Natural killer cell (primary cell): ENCODE results near the gene ENAH. TPM values are rescaled to one million over a fixed set of nuclear protein-coding genes. Genes with fewer than 3 reads are reported as not detected.
A peak's percentile ranks its signal among the peaks of the same experiment; 100 is the strongest.

Experiments used
- ATAC-seq, 3 donors: fragments of 150-1000 bp in 2 of 3; fragments of 200-7000 bp in 1 of 3; cut with Tn5 transposase; 1 replicate in 1 of 3; 2 replicates in 2 of 3; pipeline ENCODE4 v1.10.0; 2021; ENCODE audit warnings: mild to moderate bottlenecking in 2 of 3, moderate library complexity in 2 of 3
- DNase-seq, 2 donors: peaks; one replicate each; pipeline versions ENCODE4 v3.0.0 to v3.0.0-alpha.2; 2013 to 2021; ENCODE audit warnings: mixed read lengths in 1 of 2
- H3K27ac ChIP-seq: one replicate; pipeline ENCODE4 v1.5.1; 2013; ENCODE audit warnings: mild to moderate bottlenecking, low read length
- H3K27me3 ChIP-seq: one replicate; pipeline ENCODE4 v1.6.1; 2013; ENCODE audit warnings: low read length; ENCODE audit not compliant: control insufficient read depth, insufficient read depth
- H3K36me3 ChIP-seq: one replicate; pipeline ENCODE4 v1.6.1; 2013; ENCODE audit warnings: low read length; ENCODE audit not compliant: control insufficient read depth, insufficient read depth
- H3K4me1 ChIP-seq: one replicate; pipeline ENCODE4 v1.6.1; 2013; ENCODE audit warnings: low read length; ENCODE audit not compliant: control insufficient read depth, insufficient read depth
- H3K4me3 ChIP-seq: one replicate; pipeline ENCODE4 v1.5.1; 2013; ENCODE audit warnings: low read length
- H3K9me3 ChIP-seq: one replicate; pipeline ENCODE4 v1.6.1; 2013; ENCODE audit warnings: low read length; ENCODE audit not compliant: control insufficient read depth, insufficient read depth
- H3K27ac Mint-ChIP-seq, 2 donors: one replicate each; pipeline ENCODE4 v1.8.0; 2022; ENCODE audit warnings: mild to moderate bottlenecking in 2 of 2, mixed read lengths in 2 of 2, moderate library complexity in 1 of 2
- H3K27me3 Mint-ChIP-seq, 2 donors: one replicate each; pipeline ENCODE4 v1.8.0; 2022; ENCODE audit warnings: low read depth in 2 of 2, mixed read lengths in 2 of 2
- H3K36me3 Mint-ChIP-seq: one replicate; pipeline ENCODE4 v1.8.0; 2022; ENCODE audit warnings: mixed read lengths
- H3K4me1 Mint-ChIP-seq, 2 donors: one replicate each; pipeline ENCODE4 v1.8.0; 2022; ENCODE audit warnings: mixed read lengths in 2 of 2
- H3K4me3 Mint-ChIP-seq: one replicate; pipeline ENCODE4 v1.8.0; 2022; ENCODE audit warnings: mild to moderate bottlenecking, moderate library complexity, mixed read lengths
- H3K9me3 Mint-ChIP-seq, 2 donors: one replicate each; pipeline ENCODE4 v1.8.0; 2022; ENCODE audit warnings: mixed read lengths in 2 of 2
- WGBS: methylation state at CpG from one replicate; pipeline ENCODE4 v1.1.7; 2013; ENCODE audit warnings: missing lambda C conversion rate; ENCODE audit not compliant: insufficient coverage; 5-methylcytosine and 5-hydroxymethylcytosine counted together
- intact Hi-C: fragments of 100-400 bp; cut with micrococcal nuclease; formaldehyde crosslinking; loops from one replicate; pipeline ENCODE4 v1.14.2; 2022
- total RNA-seq, 4 donors: library from RNA; stranded (reverse); fragments of 120-200 nt in 1 of 4; gene quantifications; one replicate each; pipeline versions ENCODE4 v1.2.3 to v1.2.4, GENCODE V29; 2013 to 2022
- TF ChIP-seq, protein P1 (sequence below): fragments of 200-600 bp; IDR thresholded peaks from one replicate; pipeline ENCODE4 v1.8.0; 2022; ENCODE audit warnings: antibody characterized with exemption

Gene ENAH
- total RNA-seq, 3 donors from 2014 or later (not counting 1 experiment from before 2014, with no cell fraction given): not detected

DNA sequence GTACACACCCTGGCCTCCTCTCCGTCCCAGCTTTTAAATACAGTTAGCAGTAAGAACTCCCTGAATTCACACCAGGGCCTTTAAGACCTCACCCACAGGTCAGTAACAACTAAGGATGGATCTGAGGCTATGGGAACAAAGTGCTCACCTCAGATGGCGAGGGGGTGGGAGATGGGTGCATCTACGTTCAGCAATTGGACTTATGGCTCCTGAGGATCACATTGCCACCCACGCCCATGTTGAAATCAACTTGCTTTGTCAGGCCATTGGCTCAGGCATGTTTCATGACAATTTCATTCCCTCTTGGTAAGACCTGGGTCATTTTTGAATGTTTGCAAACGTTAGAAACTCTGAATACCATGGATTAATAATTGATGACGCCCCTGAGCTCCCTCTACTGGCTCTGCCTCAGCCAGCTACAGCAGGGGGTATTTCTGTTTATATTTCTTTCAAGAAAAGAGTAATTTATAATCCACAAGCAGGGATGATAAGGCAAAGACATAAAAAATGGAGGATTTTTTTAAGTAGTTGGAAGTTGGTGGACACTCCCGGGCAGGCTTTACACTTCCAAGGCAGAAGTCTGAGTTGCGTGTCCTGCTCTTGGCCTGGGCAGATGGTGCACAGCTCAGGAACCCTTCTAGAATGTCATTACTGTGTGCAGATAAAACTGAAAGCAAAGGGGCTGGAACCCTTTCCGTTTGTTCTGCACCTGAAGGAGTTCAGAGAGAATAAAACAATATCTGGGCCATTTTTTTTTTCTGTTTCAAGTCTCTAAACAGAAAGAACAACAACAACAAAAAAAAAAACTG is 211.4 kb downstream of the ENAH start:
- no peaks in the 10 kb centered on the region for H3K27me3 Mint-ChIP-seq
- 74% methylated on average over 9 of the region's 9 CpGs for WGBS
- no peaks in the 10 kb centered on the region for H3K36me3 Mint-ChIP-seq
- peaks cover 53 to 58% of the 10 kb centered on the region in 2 donors for H3K4me1 Mint-ChIP-seq
- no peak for ATAC-seq
- Histone ChIP-seq H3K36me3 (no peaks in the 10 kb centered on the region), H3K9me3 (no peaks in the 10 kb centered on the region), H3K27ac (peak overlapping the region; percentile 47), H3K4me3 (no peak overlapping the region), H3K4me1 (peaks cover 36% of the 10 kb centered on the region), H3K27me3 (no peaks in the 10 kb centered on the region)
- TF ChIP-seq, protein P1, sequence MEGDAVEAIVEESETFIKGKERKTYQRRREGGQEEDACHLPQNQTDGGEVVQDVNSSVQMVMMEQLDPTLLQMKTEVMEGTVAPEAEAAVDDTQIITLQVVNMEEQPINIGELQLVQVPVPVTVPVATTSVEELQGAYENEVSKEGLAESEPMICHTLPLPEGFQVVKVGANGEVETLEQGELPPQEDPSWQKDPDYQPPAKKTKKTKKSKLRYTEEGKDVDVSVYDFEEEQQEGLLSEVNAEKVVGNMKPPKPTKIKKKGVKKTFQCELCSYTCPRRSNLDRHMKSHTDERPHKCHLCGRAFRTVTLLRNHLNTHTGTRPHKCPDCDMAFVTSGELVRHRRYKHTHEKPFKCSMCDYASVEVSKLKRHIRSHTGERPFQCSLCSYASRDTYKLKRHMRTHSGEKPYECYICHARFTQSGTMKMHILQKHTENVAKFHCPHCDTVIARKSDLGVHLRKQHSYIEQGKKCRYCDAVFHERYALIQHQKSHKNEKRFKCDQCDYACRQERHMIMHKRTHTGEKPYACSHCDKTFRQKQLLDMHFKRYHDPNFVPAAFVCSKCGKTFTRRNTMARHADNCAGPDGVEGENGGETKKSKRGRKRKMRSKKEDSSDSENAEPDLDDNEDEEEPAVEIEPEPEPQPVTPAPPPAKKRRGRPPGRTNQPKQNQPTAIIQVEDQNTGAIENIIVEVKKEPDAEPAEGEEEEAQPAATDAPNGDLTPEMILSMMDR: no peak
- no peaks in the 10 kb centered on the region for H3K9me3 Mint-ChIP-seq
- DNase-seq: peak in 1 of 2 donors; percentile 31
- H3K4me3 Mint-ChIP-seq: peak overlapping the region; percentile 40
- peak overlapping the region; percentile 70 to 78 for H3K27ac Mint-ChIP-seq
- intact Hi-C loops: no loop called here

DNA sequence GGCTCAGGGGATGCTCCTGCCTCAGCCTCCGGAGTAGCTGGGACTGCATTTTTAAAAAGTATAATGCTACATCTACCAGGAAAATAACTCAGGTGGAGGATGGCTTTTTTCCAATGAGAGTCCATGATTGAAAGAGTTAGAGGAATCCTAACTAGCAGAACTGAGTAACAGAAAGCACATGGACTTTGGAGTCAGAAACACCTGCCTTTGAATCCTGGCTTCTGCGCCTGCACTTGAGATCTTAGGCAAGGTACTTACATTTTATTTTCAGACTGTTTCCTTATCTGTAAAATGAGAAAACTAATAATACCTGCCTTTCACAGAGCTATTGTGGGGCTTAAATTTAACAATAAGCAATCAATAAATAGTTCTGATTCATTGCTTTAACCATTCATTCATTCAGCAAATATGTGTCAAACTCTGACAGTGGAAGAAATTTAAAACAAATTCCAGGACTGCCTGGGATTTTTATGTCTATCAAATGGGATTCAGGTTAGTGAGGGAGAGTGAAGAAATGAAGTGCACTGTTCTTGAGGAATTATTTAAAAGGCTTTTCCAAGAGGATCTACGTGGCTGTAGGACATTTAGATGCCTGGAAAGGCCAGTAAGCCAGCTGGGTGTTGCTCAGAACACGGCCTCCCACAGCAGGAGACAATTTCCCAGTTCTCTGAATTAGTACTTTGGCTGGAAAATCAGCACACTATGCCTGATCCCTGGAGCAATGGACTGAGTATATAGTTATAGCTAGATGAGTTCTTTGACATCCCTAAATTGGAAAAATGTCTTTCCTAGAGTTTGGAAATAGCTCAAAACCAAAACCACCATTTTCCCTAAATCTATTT is 212.3 kb downstream of the ENAH start:
- no peak for ATAC-seq
- TF ChIP-seq, protein P1: no peak
- intact Hi-C loops: no loop called here
- H3K4me3 Mint-ChIP-seq: no peak overlapping the region
- no peaks in the 10 kb centered on the region for H3K36me3 ChIP-seq
- H3K27ac Mint-ChIP-seq: peak overlapping the region in 1 of 2 donors; percentile 29
- H3K4me3 ChIP-seq: no peak overlapping the region
- H3K27me3 ChIP-seq: no peaks in the 10 kb centered on the region
- no peak for DNase-seq
- no peak overlapping the region for H3K27ac ChIP-seq
- no peaks in the 10 kb centered on the region for H3K9me3 Mint-ChIP-seq
- over 99% methylated on average over 4 of the region's 4 CpGs for WGBS
- H3K36me3 Mint-ChIP-seq: no peaks in the 10 kb centered on the region
- no peaks in the 10 kb centered on the region for H3K27me3 Mint-ChIP-seq
- peaks cover 27% of the 10 kb centered on the region for H3K4me1 ChIP-seq
- no peaks in the 10 kb centered on the region for H3K9me3 ChIP-seq
- peaks cover 44 to 49% of the 10 kb centered on the region in 2 donors for H3K4me1 Mint-ChIP-seq

DNA sequence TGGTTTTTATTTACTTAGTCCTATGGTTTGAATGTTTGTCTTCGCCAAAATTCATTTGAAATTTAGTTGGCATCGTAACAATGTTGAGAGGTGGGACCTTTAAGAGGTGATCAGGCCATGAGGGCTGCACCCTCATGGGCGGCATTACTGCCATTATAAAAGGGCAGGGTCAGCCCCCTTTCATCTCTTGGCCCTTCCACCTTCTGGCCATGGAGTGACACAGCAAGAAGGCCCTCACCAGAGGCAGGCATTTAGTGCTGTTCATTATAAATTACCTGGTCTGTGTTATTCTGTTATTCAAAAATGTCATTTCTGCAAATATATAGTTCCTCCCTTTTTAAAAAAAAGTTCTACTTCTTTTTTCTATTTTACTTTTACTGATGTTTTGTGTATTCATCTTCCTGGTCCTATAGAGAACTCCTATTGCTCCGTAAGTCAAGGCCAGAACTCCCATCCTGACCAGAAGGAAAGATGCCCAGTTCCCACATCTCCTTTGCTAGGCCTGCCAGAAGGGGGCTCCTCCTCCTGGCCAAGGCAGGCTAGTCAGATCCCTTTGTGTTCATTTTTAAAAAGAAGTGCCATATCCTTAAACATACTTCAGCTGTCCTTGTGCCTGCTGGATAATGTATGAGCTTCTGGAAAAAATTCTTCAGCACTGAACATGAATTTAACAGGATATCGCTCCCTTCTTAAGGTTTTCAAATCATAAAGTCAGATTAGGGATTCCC is 215.0 kb downstream of the ENAH start:
- no peak for ATAC-seq
- DNase-seq: no peak
- Histone ChIP-seq H3K4me1 (peaks cover 8% of the 10 kb centered on the region), H3K27ac (no peak overlapping the region), H3K4me3 (no peak overlapping the region), H3K27me3 (no peaks in the 10 kb centered on the region), H3K36me3 (no peaks in the 10 kb centered on the region), H3K9me3 (no peaks in the 10 kb centered on the region)
- H3K27me3 Mint-ChIP-seq: no peaks in the 10 kb centered on the region
- H3K36me3 Mint-ChIP-seq: no peaks in the 10 kb centered on the region
- H3K9me3 Mint-ChIP-seq: no peaks in the 10 kb centered on the region
- no peak overlapping the region for H3K4me3 Mint-ChIP-seq
- H3K4me1 Mint-ChIP-seq: peaks cover 20 to 24% of the 10 kb centered on the region in 2 donors
- 96% methylated on average over 5 of the region's 5 CpGs for WGBS
- TF ChIP-seq, protein P1: no peak
- H3K27ac Mint-ChIP-seq: no peak overlapping the region
- intact Hi-C loops: no loop called here

Other genes with a start within 250 kb of the ENAH start
- gene LBR, start 225.1 kb downstream of the ENAH start, total RNA-seq: 100 to 1,000 TPM; 161 to 179 (median 178) TPM
- 100 to 1,000 TPM in 1 of 3 donors, 10 to 100 TPM in 2; 83.1 to 116 (median 93.0) TPM for gene SRP9, start 124.7 kb upstream of the ENAH start, total RNA-seq
- 1 to 10 TPM; 1.1 to 2.3 (median 1.5) TPM for gene EPHX1, start 157.0 kb upstream of the ENAH start, total RNA-seq
- 100 to 1,000 TPM; 101 to 166 (median 113) TPM for gene TMEM63A, start 229.3 kb upstream of the ENAH start, total RNA-seq
- not detected for gene LEFTY1, start 236.0 kb upstream of the ENAH start, total RNA-seq